HCT116 (cell line): ENCODE measurements around the gene SERF2. TPM values are rescaled to one million over a fixed set of nuclear protein-coding genes. Genes with fewer than 3 reads are reported as not detected.

Experiments
- ATAC-seq: fragments of 200-7000 bp; cut with Tn5 transposase; 2 replicates; pipeline ENCODE4 v1.9.1; 2020; ENCODE audit warnings: mild to moderate bottlenecking, moderate library complexity
- BruUV-seq: library from RNA; stranded (reverse); fragments of 400-500 nt; replicated peaks from 2 replicates; lab custom pipeline; 2021; lab: Mats Ljungman, UMichigan
- CTCF ChIA-PET: fragments of 300-600 bp; sonication (Branson Sonifier 250); formaldehyde crosslinking; loops from one replicate; lab custom pipeline; 2021; ENCODE audit warnings: antibody characterized with exemption; lab: Charles Lee
- POLR2A ChIA-PET: fragments of 300-600, 350-600 bp; sonication (Branson Sonifier 250); formaldehyde crosslinking; loops from one replicate; lab custom pipeline; 2021; ENCODE audit warnings: antibody characterized with exemption; lab: Charles Lee
- RAD21 ChIA-PET, 2 experiments: fragments of 300-600 bp; sonication (Branson Sonifier 250); formaldehyde crosslinking; loops; one replicate each; lab custom pipeline; 2023; ENCODE audit warnings: low total read pairs in 2 of 2; ENCODE audit not compliant: uncharacterized antibody in 2 of 2, unreplicated experiment in 2 of 2, low non-redundant PET in 1 of 2; lab: Charles Lee
- DNase-seq: peaks from one replicate; pipeline ENCODE4 v3.0.0-alpha.2; 2010; ENCODE audit warnings: low read depth, low spot score
- H2AFZ ChIP-seq: fragments of 200-600 bp; shearing (Covaris generic), sonication (generic); 2 replicates; pipeline ENCODE4 v1.6.1; 2017; ENCODE audit warnings: low read depth, mixed run types, mixed read lengths, antibody characterized with exemption, low read length; ENCODE audit not compliant: poor library complexity, severe bottlenecking
- H3K27ac ChIP-seq: 2 replicates; pipeline ENCODE4 v1.5.1; 2012; ENCODE audit warnings: low read depth, low read length
- H3K27me3 ChIP-seq: fragments of 200-600 bp; sonication (generic); 2 replicates; pipeline ENCODE4 v1.6.1; 2016; ENCODE audit warnings: mixed run types, low read length, mixed read lengths; ENCODE audit not compliant: insufficient read depth
- H3K36me3 ChIP-seq, 2 experiments: fragments of 200-500 bp in 1 of 2; fragments of 200-600 bp in 1 of 2; sonication (Bioruptor generic) in 1 of 2; sonication (generic) in 1 of 2; 2 replicates each; pipeline versions ENCODE4 v1.5.1 to v1.6.1; 2014 to 2016; ENCODE audit warnings: low read length in 2 of 2, inconsistent platforms in 1 of 2, mixed read lengths in 1 of 2, mixed run types in 1 of 2; ENCODE audit not compliant: insufficient read depth in 2 of 2, control insufficient read depth in 1 of 2
- H3K4me1 ChIP-seq, 2 experiments: fragments of 200-600 bp in 1 of 2; sonication (generic) in 1 of 2; 2 replicates each; pipeline versions ENCODE4 v1.5.1 to v1.6.1; 2012 to 2017; ENCODE audit warnings: low read length in 2 of 2, inconsistent platforms in 1 of 2, mild to moderate bottlenecking in 1 of 2, mixed read lengths in 1 of 2, mixed run types in 1 of 2, moderate library complexity in 1 of 2; ENCODE audit not compliant: insufficient read depth in 2 of 2, control insufficient read depth in 1 of 2
- H3K4me2 ChIP-seq: fragments of 200-600 bp; sonication (generic); 2 replicates; pipeline ENCODE4 v1.6.1; 2017; ENCODE audit warnings: mixed run types, low read length, mixed read lengths
- H3K4me3 ChIP-seq, 2 experiments: fragments of 200-600 bp in 1 of 2; sonication (generic) in 1 of 2; replicated peaks in 1 of 2; 2 replicates each; pipeline ENCODE4 v1.5.1; 2011 to 2016; ENCODE audit warnings: low read length in 2 of 2, control low read depth in 1 of 2, low read depth in 1 of 2, mild to moderate bottlenecking in 1 of 2, mixed read lengths in 1 of 2, mixed run types in 1 of 2
- H3K79me2 ChIP-seq: fragments of 200-600 bp; sonication (generic); 2 replicates; pipeline ENCODE4 v1.6.1; 2017; ENCODE audit warnings: mild to moderate bottlenecking, mixed run types, low read length, moderate library complexity, mixed read lengths; ENCODE audit not compliant: insufficient read depth
- H3K9ac ChIP-seq: fragments of 200-600 bp; sonication (generic); 2 replicates; pipeline ENCODE4 v1.6.1; 2016; ENCODE audit warnings: low read length, mixed read lengths
- H3K9me2 ChIP-seq: fragments of 200-600 bp; sonication (generic), shearing (Covaris generic); 2 replicates; pipeline ENCODE4 v1.6.1; 2017; ENCODE audit warnings: mixed run types, mild to moderate bottlenecking, moderate library complexity; ENCODE audit not compliant: insufficient read depth
- H3K9me3 ChIP-seq, 2 experiments: fragments of 200-500 bp in 1 of 2; fragments of 200-600 bp in 1 of 2; sonication (Bioruptor generic) in 1 of 2; sonication (generic) in 1 of 2; 2 replicates each; pipeline ENCODE4 v1.6.1; 2014 to 2017; ENCODE audit warnings: low read length in 2 of 2, mixed read lengths in 2 of 2, inconsistent platforms in 1 of 2, low read depth in 1 of 2, mild to moderate bottlenecking in 1 of 2, mixed run types in 1 of 2, moderate library complexity in 1 of 2; ENCODE audit not compliant: control insufficient read depth in 1 of 2, insufficient read depth in 1 of 2
- H4K20me1 ChIP-seq: fragments of 200-600 bp; sonication (generic), shearing (Covaris generic); 2 replicates; pipeline ENCODE4 v1.6.1; 2017; ENCODE audit warnings: mixed run types, mild to moderate bottlenecking, moderate library complexity; ENCODE audit not compliant: insufficient read depth
- ELF1 ChIP-seq: IDR thresholded peaks from 2 replicates; pipeline ENCODE4 v1.6.1; 2012; ENCODE audit warnings: low read depth, borderline replicate concordance
- FOSL1 ChIP-seq: IDR thresholded peaks from 2 replicates; pipeline ENCODE4 v1.6.1; 2012; ENCODE audit warnings: low read depth
- JUND ChIP-seq: IDR thresholded peaks from 2 replicates; pipeline ENCODE4 v1.6.1; 2012
- SIN3A ChIP-seq: IDR thresholded peaks from 2 replicates; pipeline ENCODE4 v1.6.1; 2012; ENCODE audit warnings: low read depth
- SP1 ChIP-seq: IDR thresholded peaks from 2 replicates; pipeline ENCODE4 v1.6.1; 2012; ENCODE audit warnings: low read depth
- TCF7L2 ChIP-seq: IDR thresholded peaks from 2 replicates; pipeline ENCODE4 v1.7.0; 2011; ENCODE audit warnings: borderline replicate concordance, inconsistent platforms; ENCODE audit not compliant: insufficient read depth, insufficient read length; ENCODE audit errors: extremely low read depth
- ZFX ChIP-seq: fragments of 450-650 bp; IDR thresholded peaks from 2 replicates; pipeline ENCODE4 v1.6.1; 2017
- intact Hi-C: fragments of 100-400 bp; cut with micrococcal nuclease; formaldehyde crosslinking; loops from 2 replicates; pipeline ENCODE4 v1.10.0; 2022
- total RNA-seq: library from RNA; stranded (reverse); gene quantifications from one replicate; pipeline ENCODE4 v1.2.1, GENCODE V29; 2021; ENCODE audit not compliant: unreplicated experiment

Gene SERF2
- total RNA-seq, 1 experiment from 2014 or later: 656 TPM

DNA sequence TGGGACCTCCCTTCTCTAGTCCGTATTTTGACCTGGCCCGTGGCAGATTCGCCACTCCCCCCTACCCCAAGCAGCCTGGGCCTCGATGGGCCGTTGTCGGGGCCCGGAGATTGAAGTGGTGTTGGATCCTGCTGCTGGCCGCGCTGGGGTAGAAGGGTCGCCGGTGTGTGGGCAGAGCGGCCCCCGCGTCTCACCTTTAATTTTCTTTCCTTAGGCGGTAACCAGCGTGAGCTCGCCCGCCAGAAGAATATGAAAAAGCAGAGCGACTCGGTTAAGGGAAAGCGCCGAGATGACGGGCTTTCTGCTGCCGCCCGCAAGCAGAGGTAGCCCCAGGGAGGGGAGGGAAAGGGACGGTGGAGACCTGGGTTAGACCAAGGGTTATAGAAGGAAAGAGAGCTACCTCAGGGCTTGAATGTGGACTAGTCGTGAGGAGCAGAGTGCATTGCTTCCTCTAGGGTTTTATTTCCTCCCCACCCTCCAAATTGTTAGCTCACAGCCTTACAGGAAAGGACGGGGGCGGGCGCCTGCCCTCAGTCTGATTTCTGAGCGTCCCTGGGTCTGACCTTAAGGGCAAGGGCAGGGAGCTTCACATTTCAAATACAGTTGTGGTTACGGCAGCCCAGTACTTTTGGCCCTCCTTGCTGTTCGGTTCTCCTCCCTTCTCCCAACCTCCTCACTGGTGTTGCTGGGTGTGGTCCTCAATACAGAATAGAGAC is 799 bp downstream of the SERF2 start:
- no peaks in the 10 kb centered on the region for H3K27me3 ChIP-seq
- peak overlapping the region; percentile 99 to 100 for H3K4me3 ChIP-seq
- BruUV-seq: no TSS peak
- CTCF ChIA-PET: no interaction called here
- H3K9me3 ChIP-seq: no peaks in the 10 kb centered on the region
- H4K20me1 ChIP-seq: no peaks in the 10 kb centered on the region
- H3K79me2 ChIP-seq: peaks cover 37% of the 10 kb centered on the region
- H3K9ac ChIP-seq: peak overlapping the region; percentile 100
- intact Hi-C loops: no loop called here
- peak; percentile 37; the same call in 1 of the 2 replicates for TF ChIP-seq ZFX
- TF ChIP-seq SP1: no peak
- TF ChIP-seq, all 23 proteins: peak for 1
- H3K27ac ChIP-seq: peak overlapping the region; percentile 93
- DNase-seq (no peak), ATAC-seq (no peak)
- POLR2A ChIA-PET: interaction anchor here (2.9 kb wide), 1 partner anchor 16 kb away, joined by 8 read pairs; the partner anchor contains the start of gene ELL3
- no peaks in the 10 kb centered on the region for H3K9me2 ChIP-seq
- peaks cover 13 to 17% of the 10 kb centered on the region in 2 experiments for H3K4me1 ChIP-seq
- H3K4me2 ChIP-seq: peak overlapping the region; percentile 97
- peaks cover 28 to 40% of the 10 kb centered on the region in 2 experiments for H3K36me3 ChIP-seq
- H2AFZ ChIP-seq: no peak overlapping the region
- RAD21 ChIA-PET: no interaction called here

DNA sequence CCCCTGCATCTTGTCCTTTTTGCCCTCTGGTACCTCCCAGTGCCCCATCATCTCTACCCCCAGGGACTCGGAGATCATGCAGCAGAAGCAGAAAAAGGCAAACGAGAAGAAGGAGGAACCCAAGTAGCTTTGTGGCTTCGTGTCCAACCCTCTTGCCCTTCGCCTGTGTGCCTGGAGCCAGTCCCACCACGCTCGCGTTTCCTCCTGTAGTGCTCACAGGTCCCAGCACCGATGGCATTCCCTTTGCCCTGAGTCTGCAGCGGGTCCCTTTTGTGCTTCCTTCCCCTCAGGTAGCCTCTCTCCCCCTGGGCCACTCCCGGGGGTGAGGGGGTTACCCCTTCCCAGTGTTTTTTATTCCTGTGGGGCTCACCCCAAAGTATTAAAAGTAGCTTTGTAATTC is 1.5 kb downstream of the SERF2 start:
- Histone ChIP-seq H3K9me3 (no peaks in the 10 kb centered on the region), H3K27ac (peak overlapping the region; percentile 93; the same call in 1 of the 2 replicates), H3K4me1 (peaks cover 13 to 17% of the 10 kb centered on the region in 2 experiments), H4K20me1 (no peaks in the 10 kb centered on the region), H3K4me2 (peak overlapping the region; percentile 97), H2AFZ (no peak overlapping the region), H3K9ac (peak overlapping the region; percentile 100), H3K36me3 (peaks cover 30 to 40% of the 10 kb centered on the region in 2 experiments), H3K9me2 (no peaks in the 10 kb centered on the region), H3K4me3 (peak overlapping the region; percentile 99 to 100), H3K27me3 (no peaks in the 10 kb centered on the region), H3K79me2 (peaks cover 37% of the 10 kb centered on the region)
- TF ChIP-seq TCF7L2 (no peak), JUND (no peak), SIN3A (no peak), ELF1 (no peak), FOSL1 (no peak)
- intact Hi-C loops: no loop called here
- no TSS peak for BruUV-seq
- RAD21 ChIA-PET: no interaction called here
- ATAC-seq: no peak
- POLR2A ChIA-PET: interaction anchor here (2.9 kb wide), 1 partner anchor 17 kb away, joined by 8 read pairs; the partner anchor contains the start of gene ELL3
- no peak for DNase-seq
- CTCF ChIA-PET: no interaction called here
